Glomerular visceral epithelial cell (primary cell): ENCODE measurements around the gene DOCK4.

Experiments
- DNase-seq: peaks from one replicate; pipeline ENCODE4 v3.0.0-alpha.2; 2016; ENCODE audit errors: extremely low spot score

DOCK4 gene

GRCh38 chr7:112113913-112114575 is 92.2 kb downstream of the DOCK4 start:
- DNase-seq = no peak

- DNase-seq = no peak
Observed at GRCh38 chr7:112112822-112113255, 93.4 kb downstream of the DOCK4 start.

- DNase-seq = no peak
Observed at GRCh38 chr7:112110651-112111050, 95.5 kb downstream of the DOCK4 start.

GRCh38 chr7:112110175-112110574 is 96.0 kb downstream of the DOCK4 start:
- DNase-seq = no peak

GRCh38 chr7:112108981-112109380 is 97.2 kb downstream of the DOCK4 start:
- DNase-seq = no peak

- DNase-seq = no peak
Observed at GRCh38 chr7:112105584-112106530, 100.3 kb downstream of the DOCK4 start.

GRCh38 chr7:112104120-112104519 is 102.1 kb downstream of the DOCK4 start:
- DNase-seq = no peak

- peak; percentile 58 for DNase-seq
Observed at GRCh38 chr7:112103246-112103645, 103.0 kb downstream of the DOCK4 start.

GRCh38 chr7:112101201-112101846 is 104.9 kb downstream of the DOCK4 start:
- DNase-seq = no peak

GRCh38 chr7:112097524-112097923 is 108.7 kb downstream of the DOCK4 start:
- DNase-seq = no peak

GRCh38 chr7:112093409-112093808 is 112.8 kb downstream of the DOCK4 start:
- DNase-seq = no peak

- no peak for DNase-seq
Observed at GRCh38 chr7:112092709-112093395, 113.3 kb downstream of the DOCK4 start.

GRCh38 chr7:112092306-112092705 is 113.9 kb downstream of the DOCK4 start:
- no peak for DNase-seq

GRCh38 chr7:112091768-112092167 is 114.4 kb downstream of the DOCK4 start:
- no peak for DNase-seq

GRCh38 chr7:112089551-112089950 is 116.6 kb downstream of the DOCK4 start:
- no peak for DNase-seq

GRCh38 chr7:112088484-112089016 is 117.6 kb downstream of the DOCK4 start:
- DNase-seq = no peak

- peak; percentile 38 for DNase-seq
Observed at GRCh38 chr7:112086496-112087254, 119.5 kb downstream of the DOCK4 start.

- no peak for DNase-seq
Observed at GRCh38 chr7:112084520-112084971, 121.7 kb downstream of the DOCK4 start.

GRCh38 chr7:112083776-112084355 is 122.3 kb downstream of the DOCK4 start:
- DNase-seq = no peak

- no peak for DNase-seq
Observed at GRCh38 chr7:112082306-112082705, 123.9 kb downstream of the DOCK4 start.
